Skeletal muscle satellite cell (primary cell): ENCODE data around the gene P3R3URF. TPM values are rescaled to one million over a fixed set of nuclear protein-coding genes. Genes with fewer than 3 reads are reported as not detected.
"Not testable (repeated sequence)": the region's sequence is repeated elsewhere in the genome, so short reads cannot be mapped to it uniquely, and the experiment has no call there.

Experiments used
- H3K27me3 ChIP-seq: 2 replicates; pipeline ENCODE4 v1.7.0; 2013; ENCODE audit warnings: low read length; ENCODE audit not compliant: control insufficient read depth, insufficient read depth
- H3K36me3 ChIP-seq: 2 replicates; pipeline ENCODE4 v1.7.0; 2013; ENCODE audit warnings: mild to moderate bottlenecking, control low read depth, low read length; ENCODE audit not compliant: insufficient read depth
- H3K4me1 ChIP-seq: 2 replicates; pipeline ENCODE4 v1.7.0; 2013; ENCODE audit warnings: low read length; ENCODE audit not compliant: control insufficient read depth, insufficient read depth
- H3K4me2 ChIP-seq: 2 replicates; pipeline ENCODE4 v1.7.0; 2013; ENCODE audit warnings: mild to moderate bottlenecking, low read length
- H3K4me3 ChIP-seq: 2 replicates; pipeline ENCODE4 v1.7.0; 2013; ENCODE audit warnings: low read length
- H3K9ac ChIP-seq: 2 replicates; pipeline ENCODE4 v1.7.0; 2013; ENCODE audit warnings: mild to moderate bottlenecking, low read depth, low read length, moderate library complexity
- H3K9me3 ChIP-seq: replicated peaks from 2 replicates; pipeline ENCODE4 v1.7.0; 2013; ENCODE audit warnings: mild to moderate bottlenecking, control low read depth, low read length
- total RNA-seq: library from RNA; depleted of rRNA; stranded (reverse); fragments of >200 nt; gene quantifications from 2 replicates; pipeline ENCODE4 v1.2.3, GENCODE V29; 2012; rRNA removed

The P3R3URF gene
- not detected in 2 replicates for total RNA-seq

GRCh38 chr1:46176211-46176865 lies at the start of gene P3R3URF:
P3R3URF (minus strand) TSS chr1:46176488; CDS start chr1:46176471, 17 bp downstream.
- no peak within 1 kb of the TSS for H3K4me2 ChIP-seq

GRCh38 chr1:46224966-46225365 lies 48.7 kb upstream of the P3R3URF start:
- Histone ChIP-seq H3K4me1 (peaks cover 3% of the 10 kb centered on the region), H3K27me3 (no peaks in the 10 kb centered on the region), H3K9ac (no peak overlapping the region), H3K4me3 (no peak overlapping the region), H3K9me3 (no peaks in the 10 kb centered on the region), H3K4me2 (no peak overlapping the region), H3K36me3 (peaks cover 3% of the 10 kb centered on the region)

More at GRCh38 chr1:46176211-46176865, at the start of gene P3R3URF:
- no peaks in the 10 kb centered on the region for H3K27me3 ChIP-seq
- no peaks in the 10 kb centered on the region for H3K9me3 ChIP-seq
- H3K4me1 ChIP-seq = peaks cover 26% of the 10 kb centered on the region
- no peak within 1 kb of the TSS for H3K4me3 ChIP-seq
- H3K36me3 ChIP-seq = no peaks in the 10 kb centered on the region
- H3K9ac ChIP-seq = no peak within 1 kb of the TSS

- H3K9me3 ChIP-seq = no peaks in the 10 kb centered on the region
- H3K4me2 ChIP-seq = no peak overlapping the region
- peaks cover 6% of the 10 kb centered on the region for H3K36me3 ChIP-seq
- no peak overlapping the region for H3K4me3 ChIP-seq
- H3K4me1 ChIP-seq = peaks cover 3% of the 10 kb centered on the region
- H3K9ac ChIP-seq = no peak overlapping the region
- H3K27me3 ChIP-seq = no peaks in the 10 kb centered on the region
Observed at GRCh38 chr1:46223472-46223943, 47.2 kb upstream of the P3R3URF start.

GRCh38 chr1:46223055-46223454 lies 46.8 kb upstream of the P3R3URF start:
- H3K4me1 ChIP-seq, H3K27me3 ChIP-seq, H3K9ac ChIP-seq, H3K36me3 ChIP-seq, H3K4me3 ChIP-seq, H3K4me2 ChIP-seq, H3K9me3 ChIP-seq: not testable (repeated sequence)

- H3K9me3 ChIP-seq = no peaks in the 10 kb centered on the region
- no peak overlapping the region for H3K9ac ChIP-seq
- H3K27me3 ChIP-seq = no peaks in the 10 kb centered on the region
- H3K4me1 ChIP-seq = peaks cover 3% of the 10 kb centered on the region
- H3K4me3 ChIP-seq = no peak overlapping the region
- no peak overlapping the region for H3K4me2 ChIP-seq
- H3K36me3 ChIP-seq = peaks cover 6% of the 10 kb centered on the region
Observed at GRCh38 chr1:46221749-46222148, 45.5 kb upstream of the P3R3URF start.

- Histone ChIP-seq H3K36me3 (peaks cover 6% of the 10 kb centered on the region), H3K4me2 (no peak overlapping the region), H3K9me3 (no peaks in the 10 kb centered on the region), H3K4me1 (peaks cover 3% of the 10 kb centered on the region), H3K27me3 (no peaks in the 10 kb centered on the region), H3K4me3 (no peak overlapping the region), H3K9ac (no peak overlapping the region)
Observed at GRCh38 chr1:46220808-46221207, 44.5 kb upstream of the P3R3URF start.

- Histone ChIP-seq H3K9me3 (no peaks in the 10 kb centered on the region), H3K36me3 (peaks cover 6% of the 10 kb centered on the region), H3K4me2 (no peak overlapping the region), H3K4me3 (no peak overlapping the region), H3K4me1 (peaks cover 3% of the 10 kb centered on the region), H3K9ac (no peak overlapping the region), H3K27me3 (no peaks in the 10 kb centered on the region)
Observed at GRCh38 chr1:46219551-46220520, 43.5 kb upstream of the P3R3URF start.

GRCh38 chr1:46218443-46218842 lies 42.2 kb upstream of the P3R3URF start:
- Histone ChIP-seq H3K9ac (no peak overlapping the region), H3K36me3 (peaks cover 6% of the 10 kb centered on the region), H3K4me1 (no peaks in the 10 kb centered on the region), H3K4me3 (no peak overlapping the region), H3K4me2 (no peak overlapping the region), H3K27me3 (no peaks in the 10 kb centered on the region), H3K9me3 (no peaks in the 10 kb centered on the region)

GRCh38 chr1:46215504-46215903 lies 39.2 kb upstream of the P3R3URF start:
- Histone ChIP-seq H3K9me3 (no peaks in the 10 kb centered on the region), H3K4me3 (no peak overlapping the region), H3K36me3 (peaks cover 6% of the 10 kb centered on the region), H3K9ac (no peak overlapping the region), H3K27me3 (no peaks in the 10 kb centered on the region), H3K4me2 (no peak overlapping the region), H3K4me1 (no peaks in the 10 kb centered on the region)

- H3K4me1 ChIP-seq = no peaks in the 10 kb centered on the region
- no peaks in the 10 kb centered on the region for H3K9me3 ChIP-seq
- H3K9ac ChIP-seq = no peak overlapping the region
- H3K4me3 ChIP-seq = no peak overlapping the region
- H3K36me3 ChIP-seq = no peaks in the 10 kb centered on the region
- no peaks in the 10 kb centered on the region for H3K27me3 ChIP-seq
- H3K4me2 ChIP-seq = no peak overlapping the region
Observed at GRCh38 chr1:46211051-46211450, 34.8 kb upstream of the P3R3URF start.

GRCh38 chr1:46210561-46210960 lies 34.3 kb upstream of the P3R3URF start:
- no peaks in the 10 kb centered on the region for H3K9me3 ChIP-seq
- peaks cover 4% of the 10 kb centered on the region for H3K4me1 ChIP-seq
- no peak overlapping the region for H3K9ac ChIP-seq
- H3K27me3 ChIP-seq = no peaks in the 10 kb centered on the region
- H3K4me2 ChIP-seq = no peak overlapping the region
- H3K36me3 ChIP-seq = no peaks in the 10 kb centered on the region
- no peak overlapping the region for H3K4me3 ChIP-seq
